SK-N-MC (cell line): ENCODE measurements around the gene ABTB2.
"Not testable (repeated sequence)": the region's sequence is repeated elsewhere in the genome, so short reads cannot be mapped to it uniquely, and the experiment has no call there.

ENCODE experiments used
- EZH2 ChIP-seq: fragments of 200-600 bp; sonication (generic); IDR thresholded peaks from one replicate; pipeline ENCODE4 v1.6.1; 2017; ENCODE audit warnings: antibody characterized with exemption
- FOXP2 ChIP-seq: optimal IDR thresholded peaks from 2 replicates; pipeline ENCODE3; 2011; ENCODE audit warnings: mild to moderate bottlenecking, moderate library complexity; ENCODE audit not compliant: insufficient read depth; ENCODE audit errors: extremely low read length, control extremely low read depth
- POLR2AphosphoS5 ChIP-seq: IDR thresholded peaks from 2 replicates; pipeline ENCODE4 v1.6.1; 2012; ENCODE audit warnings: mild to moderate bottlenecking, low read depth, low read length, borderline replicate concordance

DNA sequence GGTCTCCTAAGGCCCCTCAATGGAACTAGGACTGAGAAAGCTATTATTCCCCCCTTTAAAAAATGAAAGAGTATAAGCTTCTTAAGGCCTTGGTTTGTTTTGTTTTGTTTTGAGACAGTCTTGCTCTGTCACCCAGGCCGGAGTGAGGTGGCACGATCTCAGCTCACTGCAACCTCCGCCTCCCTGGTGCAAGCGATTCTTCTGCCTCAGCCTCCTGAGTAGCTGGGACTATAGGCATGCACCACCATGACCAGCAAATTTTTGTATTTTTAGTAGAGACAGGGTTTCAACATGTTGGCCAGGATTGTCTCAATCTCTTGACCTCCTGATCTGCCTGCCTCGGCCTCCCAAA lies 177.0 kb downstream of the ABTB2 start:
- TF ChIP-seq EZH2, POLR2AphosphoS5, FOXP2: not testable (repeated sequence)
